Gastroesophageal sphincter (tissue), 4 donors: ENCODE data around the gene ANK3. TPM values are rescaled to one million over a fixed set of nuclear protein-coding genes. Genes with fewer than 3 reads are reported as not detected.
A peak's percentile ranks its signal among the peaks of the same experiment; 100 is the strongest.

Source experiments
- ATAC-seq: fragments of 150-250 bp; one replicate; pipeline ENCODE4 v1.9.1; 2016; ENCODE audit warnings: mild to moderate bottlenecking, moderate library complexity
- H3K27ac ChIP-seq, 4 donors: fragments of 200-600 bp; sonication (generic) in 3 of 4; 1 replicate in 3 of 4; 2 replicates in 1 of 4; pipeline ENCODE4 v1.5.1; 2016 to 2019
- H3K27me3 ChIP-seq: fragments of 200-600 bp; sonication (generic); one replicate; pipeline ENCODE4 v1.5.1; 2019
- H3K36me3 ChIP-seq, 2 donors: fragments of 200-600 bp; sonication (generic); one replicate each; pipeline ENCODE4 v1.5.1; 2019; ENCODE audit warnings: control low read depth in 1 of 2
- H3K4me1 ChIP-seq, 3 donors: fragments of 200-600 bp; sonication (generic); 1 replicate in 2 of 3; 2 replicates in 1 of 3; pipeline ENCODE4 v1.5.1; 2016 to 2019; ENCODE audit warnings: control low read depth in 2 of 3
- H3K4me3 ChIP-seq, 2 donors: fragments of 200-600 bp; sonication (generic); one replicate each; pipeline ENCODE4 v1.5.1; 2019; ENCODE audit warnings: mild to moderate bottlenecking in 1 of 2, moderate library complexity in 1 of 2
- H3K9me3 ChIP-seq, 3 donors: fragments of 200-600 bp; sonication (generic); one replicate each; pipeline ENCODE4 v1.5.1; 2017 to 2019; ENCODE audit warnings: control low read depth in 2 of 3
- CTCF ChIP-seq, 4 experiments: fragments of 200-600 bp in 2 of 4; fragments of 450-650 bp in 2 of 4; sonication (generic) in 1 of 4; IDR thresholded peaks; one replicate each; pipeline ENCODE4 v1.5.1; 2017 to 2019; ENCODE audit warnings: antibody characterized with exemption in 4 of 4, mild to moderate bottlenecking in 2 of 4, moderate library complexity in 2 of 4
- EP300 ChIP-seq: sonication (generic); formaldehyde crosslinking; IDR thresholded peaks from one replicate; pipeline ENCODE4 v1.6.1; 2017; ENCODE audit warnings: antibody characterized with exemption, mild to moderate bottlenecking
- POLR2A ChIP-seq, 2 donors: fragments of 450-650 bp; IDR thresholded peaks; one replicate each; pipeline ENCODE4 v1.6.1; 2017; ENCODE audit warnings: antibody characterized with exemption in 2 of 2, mild to moderate bottlenecking in 2 of 2, moderate library complexity in 1 of 2
- POLR2AphosphoS5 ChIP-seq: sonication (generic); formaldehyde crosslinking; IDR thresholded peaks from one replicate; pipeline ENCODE4 v1.6.1; 2017; ENCODE audit warnings: antibody characterized with exemption
- WGBS, 2 donors: methylation state at CpG; one replicate each; pipeline ENCODE4 v1.1.5; 2018; ENCODE audit warnings: low coverage in 1 of 2; 5-methylcytosine and 5-hydroxymethylcytosine counted together
- total RNA-seq, 4 donors: library from RNA; depleted of rRNA; stranded (reverse); fragments of >200 nt; gene quantifications; one replicate each; pipeline ENCODE4 v1.1.0, GENCODE V29; 2016

The ANK3 gene
- total RNA-seq, 4 donors from 2014 or later = 21.1 to 61.5 (median 38.9) TPM

- H3K4me1 ChIP-seq = peaks cover 0 to 4% (median 0%) of the 10 kb centered on the region in 3 donors
- no peaks in the 10 kb centered on the region for H3K9me3 ChIP-seq
- H3K27me3 ChIP-seq = no peaks in the 10 kb centered on the region
- no peak for TF ChIP-seq POLR2AphosphoS5
- TF ChIP-seq EP300 = no peak
- no peak for TF ChIP-seq POLR2A (IDR thresholded peaks at IDR 0.05)
- TF ChIP-seq CTCF (IDR thresholded peaks at IDR 0.05) = no peak
- no peak for ATAC-seq
- no peak overlapping the region for H3K27ac ChIP-seq
- H3K4me3 ChIP-seq = no peak overlapping the region
- no peaks in the 10 kb centered on the region for H3K36me3 ChIP-seq
- WGBS, 2 donors = 87 to 88% methylated on average over 5 of the region's 5 CpGs
Observed at GRCh38 chr10:60107308-60107976, 282.2 kb downstream of the ANK3 start.

- Histone ChIP-seq H3K4me3 (no peak overlapping the region), H3K36me3 (no peaks in the 10 kb centered on the region), H3K27me3 (no peaks in the 10 kb centered on the region), H3K4me1 (peaks cover 0 to 4% (median 0%) of the 10 kb centered on the region in 3 donors), H3K27ac (no peak overlapping the region), H3K9me3 (no peaks in the 10 kb centered on the region)
- TF ChIP-seq EP300 (no peak), POLR2AphosphoS5 (no peak), CTCF (IDR thresholded peaks at IDR 0.05) (no peak), POLR2A (IDR thresholded peaks at IDR 0.05) (no peak)
- ATAC-seq = no peak
Observed at GRCh38 chr10:60105295-60105695, 284.4 kb downstream of the ANK3 start.

GRCh38 chr10:60101821-60102220, 287.9 kb downstream of the ANK3 start:
- no peak for TF ChIP-seq POLR2AphosphoS5
- no peak for TF ChIP-seq EP300
- no peak for TF ChIP-seq POLR2A (IDR thresholded peaks at IDR 0.05)
- TF ChIP-seq CTCF (IDR thresholded peaks at IDR 0.05) = no peak
- no peaks in the 10 kb centered on the region for H3K9me3 ChIP-seq
- ATAC-seq = no peak
- no peaks in the 10 kb centered on the region for H3K27me3 ChIP-seq
- no peak overlapping the region for H3K27ac ChIP-seq
- no peaks in the 10 kb centered on the region for H3K36me3 ChIP-seq
- 54 to 74% methylated on average over 4 of the region's 4 CpGs for WGBS, 2 donors
- H3K4me1 ChIP-seq = peaks cover 0 to 4% (median 0%) of the 10 kb centered on the region in 3 donors
- H3K4me3 ChIP-seq = no peak overlapping the region

- Histone ChIP-seq H3K4me1 (peaks cover 0 to 1% (median 0%) of the 10 kb centered on the region in 3 donors), H3K9me3 (no peaks in the 10 kb centered on the region), H3K36me3 (no peaks in the 10 kb centered on the region), H3K27me3 (no peaks in the 10 kb centered on the region), H3K27ac (no peak overlapping the region), H3K4me3 (no peak overlapping the region)
- ATAC-seq = no peak
- peak; percentile 52 to 72 (median 61) for TF ChIP-seq CTCF (IDR thresholded peaks at IDR 0.05)
- TF ChIP-seq POLR2AphosphoS5 = no peak
- WGBS, 2 donors = 60 to 69% methylated on average over 2 of the region's 2 CpGs
Observed at GRCh38 chr10:60099998-60100747, 289.5 kb downstream of the ANK3 start.
